GM23338 (cell line): ENCODE results near the gene HDAC5. TPM values are rescaled to one million over a fixed set of nuclear protein-coding genes. Genes with fewer than 3 reads are reported as not detected.

ENCODE experiments used
- ATAC-seq: fragments of 200-7000 bp; cut with Tn5 transposase; 3 replicates; pipeline ENCODE4 v1.9.1; 2020
- DNase-seq: peaks from one replicate; pipeline ENCODE4 v3.0.0-alpha.2; 2015; ENCODE audit warnings: low spot score
- H2AFZ ChIP-seq: fragments of 200-600 bp; sonication (generic); 2 replicates; pipeline ENCODE4 v1.8.0; 2016; ENCODE audit warnings: antibody characterized with exemption, mild to moderate bottlenecking, moderate library complexity
- H3F3A ChIP-seq: fragments of 200-600 bp; sonication (generic); replicated peaks from 2 replicates; pipeline ENCODE4 v1.8.0; 2017; ENCODE audit warnings: antibody characterized with exemption, mixed run types, low read depth
- H3K27ac ChIP-seq: fragments of 200-600 bp; sonication (generic); 2 replicates; pipeline ENCODE4 v1.6.1; 2016; ENCODE audit warnings: low read depth
- H3K27me3 ChIP-seq: fragments of 200-600 bp; sonication (generic); 2 replicates; pipeline ENCODE4 v1.8.0; 2016; ENCODE audit warnings: mild to moderate bottlenecking, mixed run types, moderate library complexity; ENCODE audit not compliant: insufficient read depth
- H3K36me3 ChIP-seq: fragments of 200-600 bp; sonication (generic); 2 replicates; pipeline ENCODE4 v1.8.0; 2016; ENCODE audit warnings: mild to moderate bottlenecking; ENCODE audit not compliant: insufficient read depth
- H3K4me1 ChIP-seq: fragments of 200-600 bp; sonication (generic); 2 replicates; pipeline ENCODE4 v1.8.0; 2016; ENCODE audit warnings: mild to moderate bottlenecking, moderate library complexity; ENCODE audit not compliant: insufficient read depth
- H3K4me2 ChIP-seq: fragments of 200-600 bp; sonication (generic); 2 replicates; pipeline ENCODE4 v1.7.1; 2017; ENCODE audit warnings: mixed run types
- H3K4me3 ChIP-seq: fragments of 200-600 bp; sonication (generic); 2 replicates; pipeline ENCODE4 v1.6.1; 2016; ENCODE audit warnings: mixed run types
- H3K79me2 ChIP-seq: fragments of 200-600 bp; sonication (generic); replicated peaks from 2 replicates; pipeline ENCODE4 v1.8.0; 2017; ENCODE audit warnings: mild to moderate bottlenecking; ENCODE audit not compliant: insufficient read depth
- H3K9me2 ChIP-seq: fragments of 200-600 bp; sonication (generic); 2 replicates; pipeline ENCODE4 v1.8.0; 2017; ENCODE audit not compliant: insufficient read depth
- H4K20me1 ChIP-seq: fragments of 200-600 bp; sonication (generic); replicated peaks from 2 replicates; pipeline ENCODE4 v1.8.0; 2017; ENCODE audit warnings: mild to moderate bottlenecking; ENCODE audit not compliant: insufficient read depth
- H3K27ac Mint-ChIP-seq: 2 replicates; pipeline ENCODE4 v1.8.0; 2020; ENCODE audit warnings: inconsistent platforms, mild to moderate bottlenecking, moderate library complexity, mixed read lengths
- H3K27me3 Mint-ChIP-seq: 3 replicates; pipeline ENCODE4 v1.8.0; 2022; ENCODE audit warnings: low read depth, mild to moderate bottlenecking, moderate library complexity, mixed read lengths, inconsistent platforms; ENCODE audit not compliant: insufficient read depth, poor library complexity
- H3K36me3 Mint-ChIP-seq: 3 replicates; pipeline ENCODE4 v1.8.0; 2021; ENCODE audit warnings: low read depth, mild to moderate bottlenecking, inconsistent platforms, moderate library complexity, mixed read lengths
- H3K4me1 Mint-ChIP-seq: 3 replicates; pipeline ENCODE4 v1.8.0; 2020; ENCODE audit warnings: mild to moderate bottlenecking, inconsistent platforms, mixed read lengths
- H3K4me3 Mint-ChIP-seq: 3 replicates; pipeline ENCODE4 v1.8.0; 2021; ENCODE audit warnings: moderate library complexity, mild to moderate bottlenecking, inconsistent platforms, mixed read lengths
- H3K9me3 Mint-ChIP-seq: 3 replicates; pipeline ENCODE4 v1.8.0; 2020; ENCODE audit warnings: moderate library complexity, mild to moderate bottlenecking, inconsistent platforms, mixed read lengths
- CREB1 ChIP-seq: fragments of 250-450 bp; sonication (Bioruptor Pico); IDR thresholded peaks from 2 replicates; pipeline ENCODE4 v1.5.0; 2020; ENCODE audit warnings: low read depth, mild to moderate bottlenecking, moderate library complexity
- EZH2 ChIP-seq: fragments of 200-600 bp; sonication (generic); IDR thresholded peaks from one replicate; pipeline ENCODE4 v1.8.0; 2017; ENCODE audit warnings: antibody characterized with exemption, mild to moderate bottlenecking, low read depth; ENCODE audit not compliant: unreplicated experiment
- EZH2phosphoT487 ChIP-seq: fragments of 200-600 bp; sonication (generic); IDR thresholded peaks from one replicate; pipeline ENCODE4 v1.8.1; 2018; ENCODE audit warnings: antibody characterized with exemption; ENCODE audit not compliant: unreplicated experiment
- NANOG ChIP-seq: IDR thresholded peaks from 2 replicates; pipeline ENCODE4 v1.6.1; 2016; ENCODE audit warnings: antibody characterized with exemption, borderline replicate concordance
- POLR2AphosphoS5 ChIP-seq: IDR thresholded peaks from 2 replicates; pipeline ENCODE4 v1.6.1; 2016; ENCODE audit warnings: antibody characterized with exemption, low read depth
- ZNF114 ChIP-seq: fragments of 250-450 bp; sonication (Bioruptor Pico); IDR thresholded peaks from 2 replicates; pipeline ENCODE4 v1.5.0; 2020; ENCODE audit warnings: mild to moderate bottlenecking, moderate library complexity
- ZNF331 ChIP-seq: fragments of 250-450 bp; sonication (Bioruptor Pico); IDR thresholded peaks from 2 replicates; pipeline ENCODE4 v1.5.0; 2020; ENCODE audit warnings: low read depth, mild to moderate bottlenecking, moderate library complexity
- ZNF462 ChIP-seq: fragments of 250-450 bp; sonication (Bioruptor Pico); IDR thresholded peaks from 2 replicates; pipeline ENCODE4 v1.5.0; 2020; ENCODE audit warnings: mild to moderate bottlenecking, moderate library complexity
- polyA plus RNA-seq: library from polyadenylated mRNA; unstranded; fragments of >200 nt; fragmentation: Nextera tagmentation; extraction: Ambion mirVana; gene quantifications from 2 replicates; pipeline ENCODE4 v1.2.1, GENCODE V29; 2016
- total RNA-seq: library from RNA; depleted of rRNA; stranded (reverse); fragments of >200 nt; shearing (Covaris generic); gene quantifications from 2 replicates; pipeline ENCODE4 v1.2.3, GENCODE V29; 2014
- TF ChIP-seq, protein P1 (sequence below): IDR thresholded peaks from 2 replicates; pipeline ENCODE4 v1.6.1; 2016; ENCODE audit warnings: antibody characterized with exemption
- TF ChIP-seq, protein P2 (sequence below): IDR thresholded peaks from one replicate; pipeline ENCODE4 v1.6.1; 2018; ENCODE audit warnings: antibody characterized with exemption; ENCODE audit not compliant: unreplicated experiment

Gene HDAC5
- total and polyA plus RNA-seq, 2 experiments from 2014 or later: 16.9 to 71.1 TPM

GRCh38 chr17:44109312-44109630, 14.2 kb downstream of the HDAC5 start:
- Histone ChIP-seq H3K27me3 (no peaks in the 10 kb centered on the region), H3K4me3 (no peak overlapping the region), H3K4me2 (no peak overlapping the region), H3K79me2 (peaks cover 6% of the 10 kb centered on the region), H4K20me1 (peaks cover 3% of the 10 kb centered on the region), H3F3A (0 out of 2 replicates have a peak, but pooled peaks cover 14% of the 10 kb centered on the region), H3K27ac (no peak overlapping the region), H3K4me1 (peaks cover 39% of the 10 kb centered on the region), H3K36me3 (no peaks in the 10 kb centered on the region), H3K9me2 (no peaks in the 10 kb centered on the region), H2AFZ (no peak overlapping the region)
- no peak for TF ChIP-seq NANOG
- no peak for TF ChIP-seq ZNF114 (CRISPR knock-in tag)
- TF ChIP-seq ZNF331: no peak
- no peak for TF ChIP-seq POLR2AphosphoS5
- TF ChIP-seq, protein P1, sequence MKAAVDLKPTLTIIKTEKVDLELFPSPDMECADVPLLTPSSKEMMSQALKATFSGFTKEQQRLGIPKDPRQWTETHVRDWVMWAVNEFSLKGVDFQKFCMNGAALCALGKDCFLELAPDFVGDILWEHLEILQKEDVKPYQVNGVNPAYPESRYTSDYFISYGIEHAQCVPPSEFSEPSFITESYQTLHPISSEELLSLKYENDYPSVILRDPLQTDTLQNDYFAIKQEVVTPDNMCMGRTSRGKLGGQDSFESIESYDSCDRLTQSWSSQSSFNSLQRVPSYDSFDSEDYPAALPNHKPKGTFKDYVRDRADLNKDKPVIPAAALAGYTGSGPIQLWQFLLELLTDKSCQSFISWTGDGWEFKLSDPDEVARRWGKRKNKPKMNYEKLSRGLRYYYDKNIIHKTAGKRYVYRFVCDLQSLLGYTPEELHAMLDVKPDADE: no peak
- TF ChIP-seq, protein P2, sequence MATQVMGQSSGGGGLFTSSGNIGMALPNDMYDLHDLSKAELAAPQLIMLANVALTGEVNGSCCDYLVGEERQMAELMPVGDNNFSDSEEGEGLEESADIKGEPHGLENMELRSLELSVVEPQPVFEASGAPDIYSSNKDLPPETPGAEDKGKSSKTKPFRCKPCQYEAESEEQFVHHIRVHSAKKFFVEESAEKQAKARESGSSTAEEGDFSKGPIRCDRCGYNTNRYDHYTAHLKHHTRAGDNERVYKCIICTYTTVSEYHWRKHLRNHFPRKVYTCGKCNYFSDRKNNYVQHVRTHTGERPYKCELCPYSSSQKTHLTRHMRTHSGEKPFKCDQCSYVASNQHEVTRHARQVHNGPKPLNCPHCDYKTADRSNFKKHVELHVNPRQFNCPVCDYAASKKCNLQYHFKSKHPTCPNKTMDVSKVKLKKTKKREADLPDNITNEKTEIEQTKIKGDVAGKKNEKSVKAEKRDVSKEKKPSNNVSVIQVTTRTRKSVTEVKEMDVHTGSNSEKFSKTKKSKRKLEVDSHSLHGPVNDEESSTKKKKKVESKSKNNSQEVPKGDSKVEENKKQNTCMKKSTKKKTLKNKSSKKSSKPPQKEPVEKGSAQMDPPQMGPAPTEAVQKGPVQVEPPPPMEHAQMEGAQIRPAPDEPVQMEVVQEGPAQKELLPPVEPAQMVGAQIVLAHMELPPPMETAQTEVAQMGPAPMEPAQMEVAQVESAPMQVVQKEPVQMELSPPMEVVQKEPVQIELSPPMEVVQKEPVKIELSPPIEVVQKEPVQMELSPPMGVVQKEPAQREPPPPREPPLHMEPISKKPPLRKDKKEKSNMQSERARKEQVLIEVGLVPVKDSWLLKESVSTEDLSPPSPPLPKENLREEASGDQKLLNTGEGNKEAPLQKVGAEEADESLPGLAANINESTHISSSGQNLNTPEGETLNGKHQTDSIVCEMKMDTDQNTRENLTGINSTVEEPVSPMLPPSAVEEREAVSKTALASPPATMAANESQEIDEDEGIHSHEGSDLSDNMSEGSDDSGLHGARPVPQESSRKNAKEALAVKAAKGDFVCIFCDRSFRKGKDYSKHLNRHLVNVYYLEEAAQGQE: no peak
- no peak for TF ChIP-seq EZH2phosphoT487
- TF ChIP-seq CREB1 (CRISPR knock-in tag): no peak
- peaks cover 4% of the 10 kb centered on the region for H3K27me3 Mint-ChIP-seq
- no peaks in the 10 kb centered on the region; the same call in 2 of the 3 replicates for H3K9me3 Mint-ChIP-seq
- DNase-seq (no peak), ATAC-seq (no peak)
- peaks cover 39% of the 10 kb centered on the region for H3K4me1 Mint-ChIP-seq
- no peaks in the 10 kb centered on the region; the same call in 2 of the 3 replicates for H3K36me3 Mint-ChIP-seq
- H3K4me3 Mint-ChIP-seq: no peak overlapping the region
- H3K27ac Mint-ChIP-seq: no peak overlapping the region

- Mint-ChIP-seq H3K4me1 (peaks cover 39% of the 10 kb centered on the region), H3K4me3 (no peak overlapping the region), H3K36me3 (no peaks in the 10 kb centered on the region; the same call in 2 of the 3 replicates), H3K27me3 (peaks cover 4% of the 10 kb centered on the region), H3K9me3 (no peaks in the 10 kb centered on the region; the same call in 2 of the 3 replicates), H3K27ac (no peak overlapping the region)
- no peaks in the 10 kb centered on the region for H3K27me3 ChIP-seq
- no peak for DNase-seq
- peaks cover 3% of the 10 kb centered on the region for H4K20me1 ChIP-seq
- no peak overlapping the region for H2AFZ ChIP-seq
- H3K4me1 ChIP-seq: peaks cover 39% of the 10 kb centered on the region
- no peaks in the 10 kb centered on the region for H3K9me2 ChIP-seq
- no peak overlapping the region for H3K4me3 ChIP-seq
- H3K4me2 ChIP-seq: no peak overlapping the region
- no peak overlapping the region for H3K27ac ChIP-seq
- ATAC-seq: no peak
- no peaks in the 10 kb centered on the region for H3K36me3 ChIP-seq
- H3K79me2 ChIP-seq: peaks cover 6% of the 10 kb centered on the region
- H3F3A ChIP-seq: 0 out of 2 replicates have a peak, but pooled peaks cover 13% of the 10 kb centered on the region
- no peak for TF ChIP-seq ZNF462 (CRISPR knock-in tag)
- no peak for TF ChIP-seq CREB1 (CRISPR knock-in tag)
- no peak for TF ChIP-seq EZH2
- no peak for TF ChIP-seq ZNF114 (CRISPR knock-in tag)
These were observed 14.8 kb downstream of the HDAC5 start for GRCh38 chr17:44108440-44109311.
